ENCODE measurements around the gene PWWP2B.

- TF ChIP-seq CTCF (IDR thresholded peaks at IDR 0.05) (no peak), POLR2A (IDR thresholded peaks at IDR 0.05) (no peak)
Measured at GRCh38 chr10:132449811-132450181, 52.8 kb downstream of the PWWP2B start.
